ENCODE data around the gene ADAMTS9.
A peak's percentile ranks its signal among the peaks of the same experiment; 100 is the strongest.

The ADAMTS9 gene, protein sequence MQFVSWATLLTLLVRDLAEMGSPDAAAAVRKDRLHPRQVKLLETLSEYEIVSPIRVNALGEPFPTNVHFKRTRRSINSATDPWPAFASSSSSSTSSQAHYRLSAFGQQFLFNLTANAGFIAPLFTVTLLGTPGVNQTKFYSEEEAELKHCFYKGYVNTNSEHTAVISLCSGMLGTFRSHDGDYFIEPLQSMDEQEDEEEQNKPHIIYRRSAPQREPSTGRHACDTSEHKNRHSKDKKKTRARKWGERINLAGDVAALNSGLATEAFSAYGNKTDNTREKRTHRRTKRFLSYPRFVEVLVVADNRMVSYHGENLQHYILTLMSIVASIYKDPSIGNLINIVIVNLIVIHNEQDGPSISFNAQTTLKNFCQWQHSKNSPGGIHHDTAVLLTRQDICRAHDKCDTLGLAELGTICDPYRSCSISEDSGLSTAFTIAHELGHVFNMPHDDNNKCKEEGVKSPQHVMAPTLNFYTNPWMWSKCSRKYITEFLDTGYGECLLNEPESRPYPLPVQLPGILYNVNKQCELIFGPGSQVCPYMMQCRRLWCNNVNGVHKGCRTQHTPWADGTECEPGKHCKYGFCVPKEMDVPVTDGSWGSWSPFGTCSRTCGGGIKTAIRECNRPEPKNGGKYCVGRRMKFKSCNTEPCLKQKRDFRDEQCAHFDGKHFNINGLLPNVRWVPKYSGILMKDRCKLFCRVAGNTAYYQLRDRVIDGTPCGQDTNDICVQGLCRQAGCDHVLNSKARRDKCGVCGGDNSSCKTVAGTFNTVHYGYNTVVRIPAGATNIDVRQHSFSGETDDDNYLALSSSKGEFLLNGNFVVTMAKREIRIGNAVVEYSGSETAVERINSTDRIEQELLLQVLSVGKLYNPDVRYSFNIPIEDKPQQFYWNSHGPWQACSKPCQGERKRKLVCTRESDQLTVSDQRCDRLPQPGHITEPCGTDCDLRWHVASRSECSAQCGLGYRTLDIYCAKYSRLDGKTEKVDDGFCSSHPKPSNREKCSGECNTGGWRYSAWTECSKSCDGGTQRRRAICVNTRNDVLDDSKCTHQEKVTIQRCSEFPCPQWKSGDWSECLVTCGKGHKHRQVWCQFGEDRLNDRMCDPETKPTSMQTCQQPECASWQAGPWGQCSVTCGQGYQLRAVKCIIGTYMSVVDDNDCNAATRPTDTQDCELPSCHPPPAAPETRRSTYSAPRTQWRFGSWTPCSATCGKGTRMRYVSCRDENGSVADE (N-terminal part only)

DNA sequence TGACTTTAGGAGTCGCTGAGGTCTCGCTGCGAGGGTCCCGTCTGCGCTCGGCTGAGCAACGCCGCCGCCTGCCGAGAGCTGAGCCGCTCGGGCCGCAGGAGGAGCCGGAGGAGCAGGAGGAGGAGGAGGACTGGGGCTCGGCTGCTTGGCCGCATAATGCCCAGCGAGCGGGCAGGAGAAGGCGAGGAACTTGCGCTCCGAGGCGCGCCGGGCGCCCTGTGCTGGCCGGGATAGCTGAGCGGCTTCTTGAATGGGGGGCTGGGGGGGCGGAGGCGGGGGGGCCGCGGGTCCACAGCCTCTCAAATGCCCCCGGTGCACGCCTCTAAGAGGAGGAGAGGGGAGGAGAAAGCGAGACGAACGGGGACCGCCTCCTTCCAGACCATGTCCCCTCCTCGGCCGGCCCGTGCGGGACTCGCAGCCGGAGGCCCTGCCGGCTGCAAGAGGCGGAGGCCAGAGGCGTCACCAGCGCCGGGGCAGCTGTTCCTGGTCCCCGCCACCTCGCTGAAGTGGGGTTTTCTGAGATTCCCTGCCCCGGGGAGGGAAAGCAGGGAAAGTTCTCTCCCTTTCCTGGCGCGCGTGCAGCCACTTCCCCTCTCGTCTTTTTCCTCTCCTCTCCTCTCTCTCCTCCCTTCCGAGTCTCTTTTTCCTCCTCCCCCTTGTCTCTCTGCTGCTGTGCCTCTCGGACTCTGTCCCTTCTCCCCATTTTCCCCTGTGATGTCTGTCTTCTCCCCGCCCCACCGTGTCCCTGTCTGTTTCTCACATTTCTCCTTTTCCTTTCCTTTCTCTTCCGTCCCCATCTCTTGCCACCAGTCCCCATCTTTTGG lies at the start of gene ADAMTS9:
ADAMTS9 (minus strand) TSS at position 220 of the 824 bp plus-strand sequence. CDS start 343 bp downstream, outside the sequence.
- H3K27me3 ChIP-seq (ENCODE audit: insufficient read depth, low read length), result peaks cover 20% of the 10 kb centered on the region
- peak within 1 kb of the TSS; percentile 77 for H3K4me3 ChIP-seq (ENCODE audit: low read length)
- no peaks in the 10 kb centered on the region for H3K9me3 ChIP-seq (ENCODE audit: low read length)
- H2AFZ ChIP-seq (ENCODE audit: low read depth, low read length), result peak within 1 kb of the TSS; percentile 97
- no peaks in the 10 kb centered on the region for H3K36me3 ChIP-seq (ENCODE audit: insufficient read depth, low read length)
- peaks cover 25% of the 10 kb centered on the region for H3K4me1 ChIP-seq (ENCODE audit: insufficient read depth, low read length)

DNA sequence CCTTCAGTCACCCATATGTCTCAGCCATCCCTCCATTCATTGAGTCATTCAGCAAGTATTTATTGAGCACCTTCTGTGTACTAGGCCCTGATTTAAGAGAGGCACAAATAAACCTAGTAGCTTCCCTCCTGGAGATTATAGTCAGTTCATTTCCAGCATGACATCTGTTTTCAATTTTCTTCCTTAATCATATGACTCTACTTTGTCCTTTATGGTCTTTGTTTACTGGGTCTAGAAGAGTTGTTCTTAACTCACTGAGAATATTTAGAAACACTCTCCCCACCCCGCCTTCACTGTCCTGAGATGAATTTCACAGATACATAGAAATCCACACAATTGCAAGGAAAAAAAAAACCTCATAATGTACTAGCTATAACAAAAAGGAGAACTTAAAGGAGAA lies 44.8 kb upstream of the ADAMTS9 start:
- no peak overlapping the region for H2AFZ ChIP-seq (ENCODE audit: low read depth, low read length)
- no peaks in the 10 kb centered on the region for H3K36me3 ChIP-seq (ENCODE audit: insufficient read depth, low read length)
- no peak overlapping the region for H3K4me3 ChIP-seq (ENCODE audit: low read length)
- no peaks in the 10 kb centered on the region for H3K4me1 ChIP-seq (ENCODE audit: insufficient read depth, low read length)
- H3K27me3 ChIP-seq (ENCODE audit: insufficient read depth, low read length), result no peaks in the 10 kb centered on the region
- H3K9me3 ChIP-seq (ENCODE audit: low read length), result no peaks in the 10 kb centered on the region

DNA sequence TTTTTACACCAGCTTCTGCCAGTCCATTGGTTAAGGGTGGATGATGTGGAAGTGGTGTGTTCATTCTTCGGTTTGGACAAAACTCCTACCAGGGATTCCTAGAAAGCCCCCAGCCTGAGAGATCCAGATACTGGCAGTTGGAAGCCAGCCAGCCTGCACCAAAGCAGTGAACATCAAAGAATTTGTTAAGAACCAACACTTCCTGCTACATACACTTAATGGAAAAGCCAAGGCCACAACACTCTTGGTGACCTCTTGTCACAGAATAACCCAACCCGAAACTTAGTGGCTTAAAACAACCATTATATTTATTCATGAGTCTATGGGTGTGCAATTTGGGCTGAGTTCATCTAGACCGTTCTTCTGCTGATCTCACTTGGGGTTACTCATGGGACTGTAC lies 42.9 kb upstream of the ADAMTS9 start:
- H3K9me3 ChIP-seq (ENCODE audit: low read length), result no peaks in the 10 kb centered on the region
- no peak overlapping the region for H2AFZ ChIP-seq (ENCODE audit: low read depth, low read length)
- no peak overlapping the region for H3K4me3 ChIP-seq (ENCODE audit: low read length)
- H3K4me1 ChIP-seq (ENCODE audit: insufficient read depth, low read length), result peaks cover 4% of the 10 kb centered on the region
- no peaks in the 10 kb centered on the region for H3K27me3 ChIP-seq (ENCODE audit: insufficient read depth, low read length)
- H3K36me3 ChIP-seq (ENCODE audit: insufficient read depth, low read length), result no peaks in the 10 kb centered on the region

DNA sequence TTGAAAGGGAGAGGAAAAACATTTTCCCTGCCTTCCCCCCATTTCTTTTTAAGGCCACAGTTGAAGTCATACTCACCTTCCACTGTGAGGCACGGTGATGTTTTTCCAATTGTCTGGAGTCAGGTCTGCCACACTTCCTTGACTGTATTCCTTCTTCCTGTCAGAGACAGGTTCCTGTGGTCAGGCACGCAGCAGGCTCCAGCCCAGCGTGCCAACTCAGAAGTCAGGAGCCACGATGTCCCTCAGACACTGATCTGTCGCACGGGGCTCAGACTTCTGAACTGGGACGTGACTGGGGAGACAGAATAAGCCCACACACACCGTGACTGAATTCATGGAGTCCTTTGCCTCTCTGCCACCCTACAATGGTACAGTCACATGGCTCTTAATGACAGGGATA lies 41.2 kb upstream of the ADAMTS9 start:
- Histone ChIP-seq H3K4me1 (ENCODE audit: insufficient read depth, low read length) (peaks cover 12% of the 10 kb centered on the region), H2AFZ (ENCODE audit: low read depth, low read length) (no peak overlapping the region), H3K36me3 (ENCODE audit: insufficient read depth, low read length) (no peaks in the 10 kb centered on the region), H3K9me3 (ENCODE audit: low read length) (no peaks in the 10 kb centered on the region), H3K27me3 (ENCODE audit: insufficient read depth, low read length) (no peaks in the 10 kb centered on the region), H3K4me3 (ENCODE audit: low read length) (no peak overlapping the region)

DNA sequence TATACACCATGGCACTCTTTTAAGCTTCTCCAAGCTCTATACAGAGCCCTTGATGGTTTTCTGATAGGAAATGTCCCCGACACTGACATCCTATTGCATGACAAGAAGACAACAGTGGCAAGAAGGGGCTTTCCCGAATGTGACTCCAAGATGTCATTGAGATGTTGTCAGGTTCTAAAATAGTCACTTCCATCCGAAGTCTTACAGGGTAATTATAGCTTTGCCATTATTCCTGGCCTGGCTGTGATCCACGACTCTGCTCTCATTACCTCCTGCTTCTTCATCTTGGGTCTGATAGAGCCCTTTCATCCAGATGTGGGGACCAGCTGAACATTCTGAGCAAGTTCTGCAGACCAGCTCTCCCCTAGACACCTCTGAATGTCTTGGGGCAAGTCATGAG lies 40.6 kb upstream of the ADAMTS9 start:
- H3K9me3 ChIP-seq (ENCODE audit: low read length), result no peaks in the 10 kb centered on the region
- H3K4me3 ChIP-seq (ENCODE audit: low read length), result no peak overlapping the region
- H3K36me3 ChIP-seq (ENCODE audit: insufficient read depth, low read length), result no peaks in the 10 kb centered on the region
- no peaks in the 10 kb centered on the region for H3K27me3 ChIP-seq (ENCODE audit: insufficient read depth, low read length)
- no peak overlapping the region for H2AFZ ChIP-seq (ENCODE audit: low read depth, low read length)
- H3K4me1 ChIP-seq (ENCODE audit: insufficient read depth, low read length), result peaks cover 12% of the 10 kb centered on the region

DNA sequence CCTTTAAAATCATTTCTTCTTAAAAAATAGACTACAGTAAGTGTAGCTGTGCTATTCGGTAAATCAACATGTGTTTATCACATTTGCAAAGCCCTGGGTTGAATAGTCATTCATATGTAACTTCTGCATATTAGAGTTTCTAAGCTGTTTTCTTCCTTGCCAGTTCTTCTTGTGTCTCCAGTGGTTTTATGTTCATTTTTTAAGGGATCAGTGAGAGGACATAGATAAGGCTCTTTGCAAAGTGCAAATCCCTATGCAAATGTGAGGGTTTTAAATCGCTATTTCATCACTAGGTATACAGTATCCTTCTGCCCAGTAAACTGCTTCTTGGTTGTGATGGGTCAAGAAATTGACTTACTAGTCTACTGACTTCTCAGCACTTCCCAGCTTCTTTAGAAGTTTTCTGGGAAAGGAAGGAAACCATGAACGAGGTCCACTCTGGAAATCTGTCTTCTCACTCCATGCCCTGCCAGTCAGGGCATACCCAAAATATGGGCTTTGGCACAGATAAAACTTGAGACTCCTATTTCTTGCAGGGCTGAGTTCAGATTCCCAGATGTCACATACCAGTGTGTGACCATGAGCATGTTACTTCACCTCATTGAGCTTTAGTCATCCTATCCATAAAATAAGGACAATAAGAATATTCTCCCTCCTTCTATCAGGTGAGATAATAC lies 38.8 kb upstream of the ADAMTS9 start:
- no peaks in the 10 kb centered on the region for H3K27me3 ChIP-seq (ENCODE audit: insufficient read depth, low read length)
- no peaks in the 10 kb centered on the region for H3K9me3 ChIP-seq (ENCODE audit: low read length)
- peaks cover 12% of the 10 kb centered on the region for H3K4me1 ChIP-seq (ENCODE audit: insufficient read depth, low read length)
- H3K36me3 ChIP-seq (ENCODE audit: insufficient read depth, low read length), result no peaks in the 10 kb centered on the region
- no peak overlapping the region for H2AFZ ChIP-seq (ENCODE audit: low read depth, low read length)
- H3K4me3 ChIP-seq (ENCODE audit: low read length), result no peak overlapping the region

DNA sequence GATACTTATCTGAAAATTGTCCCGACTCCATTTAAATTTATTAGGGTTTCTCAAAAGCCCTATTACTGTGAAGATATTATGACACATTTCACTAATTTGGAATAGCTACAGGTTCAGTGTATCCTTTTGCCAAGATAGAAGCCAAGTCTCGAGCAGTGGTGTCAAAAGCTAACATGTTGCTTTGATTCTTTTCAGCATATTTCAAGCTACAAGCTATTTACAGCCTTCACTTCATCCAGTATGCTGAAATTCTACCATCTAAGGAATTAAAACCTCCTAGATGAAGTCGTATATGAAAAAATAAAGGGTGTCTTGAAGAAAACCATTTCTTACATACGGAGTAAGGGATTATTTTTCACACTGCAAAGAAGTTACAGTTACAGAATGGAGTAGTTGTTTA lies 31.2 kb upstream of the ADAMTS9 start:
- H2AFZ ChIP-seq (ENCODE audit: low read depth, low read length), result no peak overlapping the region
- no peaks in the 10 kb centered on the region for H3K9me3 ChIP-seq (ENCODE audit: low read length)
- no peaks in the 10 kb centered on the region for H3K4me1 ChIP-seq (ENCODE audit: insufficient read depth, low read length)
- no peaks in the 10 kb centered on the region for H3K27me3 ChIP-seq (ENCODE audit: insufficient read depth, low read length)
- H3K4me3 ChIP-seq (ENCODE audit: low read length), result no peak overlapping the region
- no peaks in the 10 kb centered on the region for H3K36me3 ChIP-seq (ENCODE audit: insufficient read depth, low read length)

DNA sequence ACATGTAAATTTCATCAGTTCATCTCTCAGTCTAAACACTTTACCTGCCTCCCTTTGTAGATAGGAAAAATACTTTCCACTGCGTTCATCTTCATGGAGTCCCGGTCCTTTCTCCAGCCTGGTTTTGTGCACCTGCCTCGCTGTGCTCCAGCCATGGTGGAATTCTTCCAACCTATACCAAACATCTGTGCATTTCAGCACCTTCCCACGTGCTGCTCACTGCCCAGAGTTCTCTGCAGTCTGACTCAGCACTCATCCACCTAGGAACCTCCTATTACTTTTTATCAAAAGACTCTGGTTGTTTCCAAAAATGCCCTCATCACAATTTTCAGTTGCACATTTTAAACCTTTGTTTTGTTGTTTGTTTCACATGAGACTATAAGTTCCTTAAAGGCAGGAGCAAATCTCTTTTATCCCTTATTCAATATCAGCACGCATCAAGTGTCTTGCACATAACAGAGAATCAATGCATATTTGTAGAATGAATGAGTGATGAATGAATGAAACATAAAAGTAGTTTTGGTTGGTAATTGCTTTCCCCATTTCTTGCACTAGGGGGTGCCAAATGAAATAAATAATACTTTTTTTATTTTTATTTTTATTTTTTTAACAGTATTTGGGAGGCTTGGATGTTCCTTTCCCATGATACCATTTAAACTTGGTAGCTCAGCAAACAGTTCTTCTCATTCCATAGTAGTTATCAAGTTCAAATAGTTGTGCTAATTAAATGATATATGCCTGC lies 30.2 kb upstream of the ADAMTS9 start:
- Histone ChIP-seq H3K36me3 (ENCODE audit: insufficient read depth, low read length) (no peaks in the 10 kb centered on the region), H3K4me3 (ENCODE audit: low read length) (no peak overlapping the region), H3K27me3 (ENCODE audit: insufficient read depth, low read length) (no peaks in the 10 kb centered on the region), H2AFZ (ENCODE audit: low read depth, low read length) (no peak overlapping the region), H3K4me1 (ENCODE audit: insufficient read depth, low read length) (no peaks in the 10 kb centered on the region), H3K9me3 (ENCODE audit: low read length) (no peaks in the 10 kb centered on the region)

DNA sequence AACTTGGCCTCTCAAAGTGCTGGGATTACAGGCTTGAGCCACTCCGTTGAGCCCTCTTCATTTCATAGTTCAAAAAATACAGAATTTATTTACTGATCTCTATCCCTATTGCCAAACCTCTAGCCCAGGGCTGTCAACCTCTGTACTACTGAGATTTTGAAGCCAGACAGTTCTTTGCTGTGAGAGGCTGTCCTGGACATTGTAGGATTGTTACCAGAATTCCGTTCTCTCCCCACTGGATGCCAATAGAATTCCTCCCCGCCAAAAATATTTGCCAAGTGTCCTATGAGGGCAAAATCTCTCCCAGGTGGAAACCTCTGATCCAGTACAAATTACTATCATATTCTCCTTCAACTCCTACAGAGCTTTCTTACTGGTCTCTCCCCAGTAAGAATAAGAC lies 29.6 kb upstream of the ADAMTS9 start:
- no peak overlapping the region for H3K4me3 ChIP-seq (ENCODE audit: low read length)

DNA sequence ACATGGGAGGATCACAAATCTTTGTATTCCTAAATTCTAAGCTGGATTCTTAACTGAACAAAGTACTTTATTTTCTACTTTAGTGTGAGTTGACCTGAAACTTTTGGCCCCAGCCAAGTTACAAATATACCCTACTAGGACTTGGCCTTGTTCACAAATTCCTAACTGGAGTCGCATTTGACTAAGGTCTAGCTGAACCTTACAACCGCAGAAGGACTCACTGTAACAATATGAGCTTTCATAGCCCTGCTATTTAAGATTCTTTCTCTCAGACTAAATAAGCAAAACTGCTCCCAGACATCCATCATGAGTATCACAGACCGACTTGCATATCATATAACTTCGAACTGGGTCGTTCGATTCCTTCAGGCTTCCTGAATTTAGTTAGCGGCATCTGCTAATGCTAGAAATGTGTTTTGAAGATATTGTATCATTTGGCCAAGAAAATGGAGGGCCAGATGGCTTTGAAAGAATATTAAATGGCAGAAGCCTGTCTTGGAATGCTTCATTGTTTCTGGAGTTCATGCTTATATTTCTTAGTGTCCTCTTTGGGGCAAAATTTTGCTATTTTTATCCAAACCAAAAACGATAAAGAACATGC lies 28.4 kb upstream of the ADAMTS9 start:
- Histone ChIP-seq H3K27me3 (ENCODE audit: insufficient read depth, low read length) (no peaks in the 10 kb centered on the region), H3K36me3 (ENCODE audit: insufficient read depth, low read length) (no peaks in the 10 kb centered on the region), H3K4me3 (ENCODE audit: low read length) (no peak overlapping the region), H3K4me1 (ENCODE audit: insufficient read depth, low read length) (no peaks in the 10 kb centered on the region), H2AFZ (ENCODE audit: low read depth, low read length) (no peak overlapping the region), H3K9me3 (ENCODE audit: low read length) (no peaks in the 10 kb centered on the region)

More for the DNA sequence above, 29.6 kb upstream of the ADAMTS9 start:
- no peaks in the 10 kb centered on the region for H3K4me1 ChIP-seq (ENCODE audit: insufficient read depth, low read length)
- no peaks in the 10 kb centered on the region for H3K36me3 ChIP-seq (ENCODE audit: insufficient read depth, low read length)
- H2AFZ ChIP-seq (ENCODE audit: low read depth, low read length), result no peak overlapping the region
- no peaks in the 10 kb centered on the region for H3K9me3 ChIP-seq (ENCODE audit: low read length)
- no peaks in the 10 kb centered on the region for H3K27me3 ChIP-seq (ENCODE audit: insufficient read depth, low read length)

DNA sequence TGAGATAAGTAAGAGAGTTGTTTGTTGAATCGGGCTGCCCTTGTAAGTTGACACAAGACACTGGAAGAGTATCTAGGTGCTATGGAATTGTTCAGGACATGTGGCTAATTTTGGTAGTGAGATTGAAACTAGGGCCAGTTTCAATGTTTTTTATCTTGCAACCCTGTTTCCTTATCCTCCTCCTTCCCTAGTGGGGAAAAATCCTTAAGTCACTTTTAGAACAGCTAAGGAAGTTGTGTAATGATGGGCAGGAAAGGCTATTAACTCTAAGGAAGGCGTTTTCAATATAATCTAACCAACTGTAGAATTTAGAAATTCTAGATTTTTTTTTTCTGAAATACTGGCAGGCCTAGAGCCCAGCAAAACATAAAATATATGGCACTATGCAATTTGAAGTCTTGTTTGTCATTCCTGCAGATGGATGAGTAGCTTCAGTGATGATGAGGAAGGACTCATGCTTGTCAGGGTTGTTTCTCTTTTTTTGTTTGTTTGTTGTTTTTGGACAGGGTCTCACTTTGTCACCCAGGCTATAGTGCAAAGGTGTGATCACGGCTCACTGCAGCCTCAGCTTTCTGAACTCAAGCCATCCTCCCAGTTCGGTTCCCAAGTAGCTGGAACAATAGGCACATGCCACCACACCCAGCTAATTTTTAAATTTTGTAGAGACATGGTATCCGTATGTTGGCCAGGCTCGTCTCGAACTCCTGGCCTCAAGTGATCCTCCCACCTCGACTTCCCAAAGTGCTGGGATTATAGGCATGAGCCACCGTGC lies 27.6 kb upstream of the ADAMTS9 start:
- no peaks in the 10 kb centered on the region for H3K36me3 ChIP-seq (ENCODE audit: insufficient read depth, low read length)
- H3K27me3 ChIP-seq (ENCODE audit: insufficient read depth, low read length), result no peaks in the 10 kb centered on the region
- H3K4me3 ChIP-seq (ENCODE audit: low read length), result no peak overlapping the region
- no peaks in the 10 kb centered on the region for H3K9me3 ChIP-seq (ENCODE audit: low read length)
- H3K4me1 ChIP-seq (ENCODE audit: insufficient read depth, low read length), result no peaks in the 10 kb centered on the region
- H2AFZ ChIP-seq (ENCODE audit: low read depth, low read length), result no peak overlapping the region
